Type B pancreatic cell (in vitro differentiated cells): ENCODE measurements around the gene CACNA1H. TPM values are rescaled to one million over a fixed set of nuclear protein-coding genes. Genes with fewer than 3 reads are reported as not detected.
A peak's percentile ranks its signal among the peaks of the same experiment; 100 is the strongest.

Experiments
- DNase-seq: peaks from one replicate; pipeline ENCODE4 v3.0.0; 2021; ENCODE audit warnings: mixed read lengths; ENCODE audit not compliant: unreplicated experiment; ENCODE audit errors: extremely low spot score
- H3K27ac Mint-ChIP-seq: 2 replicates; pipeline ENCODE4 v1.8.0; 2021; ENCODE audit warnings: mild to moderate bottlenecking, mixed read lengths
- H3K27me3 Mint-ChIP-seq: 2 replicates; pipeline ENCODE4 v1.8.0; 2021; ENCODE audit warnings: mixed read lengths
- H3K36me3 Mint-ChIP-seq: 2 replicates; pipeline ENCODE4 v1.8.0; 2021; ENCODE audit warnings: mixed read lengths
- H3K4me1 Mint-ChIP-seq: one replicate; pipeline ENCODE4 v1.8.0; 2021; ENCODE audit warnings: mixed read lengths; ENCODE audit not compliant: unreplicated experiment
- H3K4me3 Mint-ChIP-seq: 2 replicates; pipeline ENCODE4 v1.8.0; 2021; ENCODE audit warnings: mild to moderate bottlenecking, mixed read lengths
- H3K9me3 Mint-ChIP-seq: 2 replicates; pipeline ENCODE4 v1.8.0; 2021; ENCODE audit warnings: mixed read lengths
- total RNA-seq: library from RNA; stranded (reverse); gene quantifications from 2 replicates; pipeline ENCODE4 v1.2.1, GENCODE V29; 2021; ENCODE audit warnings: low replicate concordance
- TF ChIP-seq, protein P1 (sequence below): fragments of 200-600 bp; sonication (generic); conservative IDR thresholded peaks from 2 replicates; pipeline ENCODE4 v1.5.0; 2021; ENCODE audit warnings: antibody characterized with exemption, mild to moderate bottlenecking

Gene CACNA1H
- total RNA-seq, 1 donor from 2014 or later: 38.1 TPM

DNA sequence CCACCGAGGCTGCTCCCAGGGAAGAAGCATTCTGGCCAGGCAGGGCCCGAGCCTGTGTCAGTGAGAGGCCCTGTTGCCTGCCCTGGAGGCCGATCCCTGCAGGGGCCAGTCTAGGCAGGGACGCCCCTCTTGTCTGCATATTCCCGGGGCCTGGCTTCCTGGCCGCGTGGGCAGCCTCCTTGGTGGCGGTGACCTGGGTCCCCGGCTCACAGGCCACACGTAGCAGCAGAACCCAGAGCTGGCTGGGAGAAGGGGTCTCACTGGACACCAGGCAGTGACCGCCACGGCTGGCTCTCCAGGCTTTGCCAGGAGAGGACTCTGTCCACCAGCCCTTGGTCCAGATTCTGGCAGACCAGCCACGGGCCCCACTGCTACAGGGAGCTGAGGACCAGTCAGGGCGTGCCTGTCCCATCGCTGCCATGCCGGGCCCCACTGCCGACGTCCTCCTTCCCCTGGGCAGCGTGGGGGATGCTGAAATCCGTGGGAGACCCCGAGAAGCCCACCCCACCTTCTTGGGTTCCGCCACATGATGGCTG, 3.7 kb upstream of the CACNA1H start:
- H3K9me3 Mint-ChIP-seq: no peaks in the 10 kb centered on the region
- H3K27ac Mint-ChIP-seq: no peak overlapping the region
- TF ChIP-seq, protein P1, sequence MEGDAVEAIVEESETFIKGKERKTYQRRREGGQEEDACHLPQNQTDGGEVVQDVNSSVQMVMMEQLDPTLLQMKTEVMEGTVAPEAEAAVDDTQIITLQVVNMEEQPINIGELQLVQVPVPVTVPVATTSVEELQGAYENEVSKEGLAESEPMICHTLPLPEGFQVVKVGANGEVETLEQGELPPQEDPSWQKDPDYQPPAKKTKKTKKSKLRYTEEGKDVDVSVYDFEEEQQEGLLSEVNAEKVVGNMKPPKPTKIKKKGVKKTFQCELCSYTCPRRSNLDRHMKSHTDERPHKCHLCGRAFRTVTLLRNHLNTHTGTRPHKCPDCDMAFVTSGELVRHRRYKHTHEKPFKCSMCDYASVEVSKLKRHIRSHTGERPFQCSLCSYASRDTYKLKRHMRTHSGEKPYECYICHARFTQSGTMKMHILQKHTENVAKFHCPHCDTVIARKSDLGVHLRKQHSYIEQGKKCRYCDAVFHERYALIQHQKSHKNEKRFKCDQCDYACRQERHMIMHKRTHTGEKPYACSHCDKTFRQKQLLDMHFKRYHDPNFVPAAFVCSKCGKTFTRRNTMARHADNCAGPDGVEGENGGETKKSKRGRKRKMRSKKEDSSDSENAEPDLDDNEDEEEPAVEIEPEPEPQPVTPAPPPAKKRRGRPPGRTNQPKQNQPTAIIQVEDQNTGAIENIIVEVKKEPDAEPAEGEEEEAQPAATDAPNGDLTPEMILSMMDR: no peak
- H3K4me3 Mint-ChIP-seq: no peak overlapping the region
- H3K4me1 Mint-ChIP-seq: no peaks in the 10 kb centered on the region
- no peak for DNase-seq
- no peaks in the 10 kb centered on the region for H3K36me3 Mint-ChIP-seq
- H3K27me3 Mint-ChIP-seq: no peaks in the 10 kb centered on the region

- no peaks in the 10 kb centered on the region for H3K36me3 Mint-ChIP-seq
- no peaks in the 10 kb centered on the region for H3K9me3 Mint-ChIP-seq
- DNase-seq: no peak
- H3K27ac Mint-ChIP-seq: no peak overlapping the region
- TF ChIP-seq, protein P1: no peak
- peaks cover 4% of the 10 kb centered on the region for H3K4me1 Mint-ChIP-seq
- peaks cover 5% of the 10 kb centered on the region for H3K27me3 Mint-ChIP-seq
- peak overlapping the region; percentile 36 for H3K4me3 Mint-ChIP-seq
Observed at GRCh38 chr16:1150511-1150982, 2.4 kb upstream of the CACNA1H start.

DNA sequence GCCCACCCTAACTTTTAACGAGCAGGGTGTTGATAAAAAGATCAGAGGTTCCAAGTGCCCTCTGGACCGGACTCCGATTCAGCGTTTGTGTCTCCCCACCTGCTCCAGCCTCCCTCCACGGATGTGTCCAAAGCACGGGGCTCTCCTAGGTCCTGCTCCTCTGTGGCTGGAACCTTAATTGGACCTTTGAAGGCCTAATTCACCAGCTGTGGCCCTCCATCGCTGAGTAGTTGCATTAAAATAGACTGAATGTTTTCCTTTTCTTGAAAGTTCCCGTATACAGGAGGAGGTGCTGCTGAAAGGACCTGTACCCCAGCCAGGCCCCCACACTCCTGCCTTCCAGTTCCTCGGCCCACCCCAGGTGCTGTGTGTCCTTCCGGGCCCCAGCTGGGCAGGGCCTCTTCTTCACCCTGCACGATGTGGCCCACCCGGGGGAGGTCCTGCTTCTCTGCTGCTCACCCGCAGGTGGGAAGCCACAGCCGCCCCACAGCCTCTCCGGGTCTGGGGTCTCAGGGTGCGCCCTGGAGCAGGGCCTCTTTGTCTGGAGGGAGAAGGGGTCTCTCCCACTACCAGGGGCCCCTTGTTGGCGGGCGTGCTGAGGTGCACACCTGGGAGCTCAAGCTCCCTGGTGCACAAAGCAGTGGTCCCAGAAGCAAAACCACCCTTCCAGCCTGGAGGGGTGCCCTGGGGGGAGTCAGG, 1.3 kb upstream of the CACNA1H start:
- peaks cover 6% of the 10 kb centered on the region for H3K4me1 Mint-ChIP-seq
- peak overlapping the region; percentile 59 for H3K4me3 Mint-ChIP-seq
- H3K9me3 Mint-ChIP-seq: no peaks in the 10 kb centered on the region
- DNase-seq: no peak
- peaks cover 7% of the 10 kb centered on the region for H3K27me3 Mint-ChIP-seq
- H3K36me3 Mint-ChIP-seq: no peaks in the 10 kb centered on the region
- TF ChIP-seq, protein P1: no peak
- H3K27ac Mint-ChIP-seq: no peak overlapping the region

- H3K4me1 Mint-ChIP-seq: peaks cover 6% of the 10 kb centered on the region
- H3K9me3 Mint-ChIP-seq: no peaks in the 10 kb centered on the region
- TF ChIP-seq, protein P1: no peak
- H3K27me3 Mint-ChIP-seq: peaks cover 7% of the 10 kb centered on the region
- H3K27ac Mint-ChIP-seq: no peak overlapping the region
- peak overlapping the region; percentile 61 for H3K4me3 Mint-ChIP-seq
- DNase-seq: no peak
- H3K36me3 Mint-ChIP-seq: no peaks in the 10 kb centered on the region
Observed at GRCh38 chr16:1152123-1152638, 725 bp upstream of the CACNA1H start.

- TF ChIP-seq, protein P1: peak; percentile 11
- DNase-seq: no peak
- Mint-ChIP-seq H3K27me3 (peaks cover 7% of the 10 kb centered on the region), H3K36me3 (no peaks in the 10 kb centered on the region), H3K4me3 (no peak overlapping the region), H3K4me1 (peaks cover 6% of the 10 kb centered on the region), H3K27ac (no peak overlapping the region), H3K9me3 (no peaks in the 10 kb centered on the region)
Observed at GRCh38 chr16:1153480-1154160, 714 bp downstream of the CACNA1H start.
